Measurements from ENCODE around the gene SSPN.

The SSPN gene

DNA sequence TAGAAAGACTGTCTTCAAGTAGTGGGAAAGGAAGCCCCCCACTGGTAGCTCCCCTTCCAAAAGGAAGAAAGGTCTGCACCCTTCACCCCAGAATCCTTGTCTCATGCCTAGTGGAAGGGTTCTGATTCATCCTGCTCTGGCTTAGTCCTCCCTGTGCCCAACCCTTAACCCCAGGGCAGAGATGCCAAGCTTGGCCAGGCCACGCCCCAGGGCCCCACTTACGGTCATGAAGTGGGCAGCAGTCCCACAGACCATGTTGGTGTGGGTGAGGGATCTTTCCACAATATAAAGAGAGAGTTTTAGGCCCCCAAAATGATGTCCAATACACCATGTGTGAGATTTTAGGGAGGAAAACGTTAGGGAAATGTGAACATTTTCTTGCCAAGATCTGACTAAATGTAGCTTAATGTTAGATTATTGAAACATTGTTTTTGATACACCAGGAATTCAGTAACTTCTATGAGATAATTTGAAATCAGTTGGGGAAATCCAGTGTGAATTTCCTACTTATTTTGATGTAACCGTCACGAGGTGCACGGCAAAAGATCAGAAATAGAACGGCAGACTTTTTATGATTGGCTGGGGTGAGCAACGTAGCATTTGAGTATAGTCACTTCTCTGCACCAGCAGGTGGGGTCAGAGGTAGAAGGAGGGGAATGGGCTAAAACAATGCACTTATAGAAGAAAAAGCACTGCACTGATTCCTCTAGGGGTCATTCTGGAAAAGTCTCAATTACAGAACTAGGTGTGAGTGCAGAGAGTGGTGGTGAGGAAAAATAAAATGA is 8.2 kb upstream of the SSPN start:
- no peak for DNase-seq

DNA sequence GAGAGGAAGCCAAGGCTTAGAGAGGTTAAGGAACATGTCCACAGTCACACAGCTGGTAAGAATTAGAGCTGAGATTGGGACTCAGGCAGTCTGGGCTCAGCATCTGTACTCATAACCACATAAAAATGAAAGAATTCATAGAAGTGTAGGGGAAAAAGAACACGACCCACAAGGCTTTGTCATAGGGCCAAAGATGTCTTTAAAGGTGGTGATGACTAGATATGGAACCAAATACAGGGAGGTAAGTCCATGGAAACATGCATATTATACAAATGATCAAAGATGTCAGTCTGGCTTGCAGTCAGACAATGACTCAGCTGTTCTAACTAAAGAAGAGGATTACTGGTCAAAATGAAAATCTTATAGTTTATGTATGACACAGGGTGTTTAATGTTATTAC is 7.2 kb upstream of the SSPN start:
- DNase-seq = no peak

DNA sequence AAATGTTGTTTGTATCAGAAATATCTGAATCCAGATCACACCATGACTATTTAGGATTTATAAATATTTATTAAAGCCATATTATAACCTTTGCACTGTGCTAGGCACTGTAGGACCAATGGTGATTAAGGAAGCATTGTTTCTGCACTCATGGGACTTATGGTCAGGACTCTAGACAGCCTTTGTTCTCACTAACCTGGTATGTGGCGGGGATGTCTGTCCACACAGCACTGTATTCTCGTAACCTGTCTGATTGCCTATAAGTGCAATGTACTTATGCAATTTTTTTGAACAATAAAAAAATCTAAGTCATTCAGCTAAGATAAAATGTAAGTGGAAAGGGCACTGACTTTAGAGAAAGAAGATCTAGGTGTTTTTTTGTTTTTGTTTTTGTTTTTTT is 6.7 kb upstream of the SSPN start:
- DNase-seq = no peak

DNA sequence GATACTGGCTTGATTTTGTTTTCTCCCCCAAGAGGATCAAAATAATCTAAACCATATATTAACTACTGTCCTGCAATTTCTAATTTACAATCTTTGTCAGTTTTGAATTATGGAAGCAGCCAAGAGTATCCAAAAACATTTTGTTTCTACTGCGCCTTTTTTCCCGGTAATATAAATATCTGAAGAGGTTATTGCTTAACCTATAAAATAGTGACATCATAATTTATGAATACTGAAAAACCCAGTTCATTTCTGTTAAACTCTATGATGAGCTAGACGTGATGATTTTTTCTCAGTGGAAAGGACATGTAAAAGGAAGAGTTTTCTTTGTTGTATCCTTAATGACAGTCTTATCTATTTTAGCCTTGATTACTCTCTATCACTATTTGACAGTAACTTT is 3.2 kb upstream of the SSPN start:
- no peak for DNase-seq

DNA sequence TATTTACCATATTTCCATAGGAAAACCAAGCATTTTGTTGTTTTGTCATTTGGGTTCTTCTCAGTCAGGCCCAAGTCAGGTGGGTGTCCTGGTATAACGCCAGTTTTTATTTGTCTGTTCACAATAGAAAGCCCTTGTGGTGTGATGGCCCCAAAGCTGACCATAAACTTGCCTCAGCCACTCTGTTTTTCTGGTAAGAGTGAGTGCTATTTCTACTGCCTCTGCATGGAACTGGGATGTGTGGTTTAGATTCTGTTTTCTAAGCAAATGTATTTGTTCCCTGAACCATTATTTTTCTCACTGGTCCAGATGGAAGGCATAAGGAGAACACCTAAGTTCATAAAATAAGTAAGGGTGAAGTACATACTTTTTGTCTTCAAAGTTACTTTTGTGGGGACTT is 1.8 kb upstream of the SSPN start:
- no peak for DNase-seq

DNA sequence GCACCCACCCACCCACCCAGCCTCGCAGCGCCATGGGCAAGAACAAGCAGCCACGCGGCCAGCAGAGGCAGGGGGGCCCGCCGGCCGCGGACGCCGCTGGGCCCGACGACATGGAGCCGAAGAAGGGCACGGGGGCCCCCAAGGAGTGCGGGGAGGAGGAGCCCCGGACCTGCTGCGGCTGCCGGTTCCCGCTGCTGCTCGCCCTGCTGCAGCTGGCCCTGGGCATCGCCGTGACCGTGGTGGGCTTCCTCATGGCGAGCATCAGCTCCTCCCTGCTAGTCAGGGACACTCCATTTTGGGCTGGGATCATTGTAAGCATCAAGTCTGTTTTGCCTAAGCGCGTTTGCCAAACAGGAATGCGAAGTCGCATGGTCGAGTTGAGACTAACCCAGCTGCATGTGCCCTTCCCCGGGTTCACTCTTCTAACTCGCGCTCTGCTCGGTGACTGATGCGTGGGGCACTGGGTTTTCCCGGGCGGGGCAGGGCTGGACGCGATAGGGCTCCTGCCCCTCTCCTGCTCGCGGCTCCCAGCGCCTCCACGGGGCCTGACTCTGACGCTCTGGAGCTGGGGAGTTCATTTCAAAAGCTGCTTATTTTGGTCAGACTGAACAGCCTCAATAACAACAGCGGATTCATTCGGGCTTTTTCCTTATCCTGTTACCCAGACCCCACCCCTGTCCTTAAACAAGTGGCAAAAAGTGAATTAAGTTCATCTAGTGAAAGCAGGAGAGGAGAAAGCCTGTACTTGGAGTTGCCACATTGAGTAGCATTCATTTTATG is 458 bp downstream of the SSPN start:
- no peak for DNase-seq

DNA sequence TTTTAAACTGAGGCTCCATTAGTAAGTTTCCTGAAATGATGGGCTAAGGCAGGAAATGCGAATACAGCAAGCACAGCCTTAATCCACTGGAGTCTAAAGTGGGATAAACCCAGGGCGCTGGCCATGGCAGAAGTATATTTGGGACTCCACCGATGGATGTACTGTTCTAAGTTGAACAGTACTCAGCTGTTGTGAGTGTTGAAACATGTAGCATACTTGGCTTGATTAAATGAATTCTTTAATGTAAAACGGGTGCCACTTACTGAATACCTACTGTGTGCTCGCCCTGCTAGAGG is 996 bp downstream of the SSPN start:
- no peak for DNase-seq

DNA sequence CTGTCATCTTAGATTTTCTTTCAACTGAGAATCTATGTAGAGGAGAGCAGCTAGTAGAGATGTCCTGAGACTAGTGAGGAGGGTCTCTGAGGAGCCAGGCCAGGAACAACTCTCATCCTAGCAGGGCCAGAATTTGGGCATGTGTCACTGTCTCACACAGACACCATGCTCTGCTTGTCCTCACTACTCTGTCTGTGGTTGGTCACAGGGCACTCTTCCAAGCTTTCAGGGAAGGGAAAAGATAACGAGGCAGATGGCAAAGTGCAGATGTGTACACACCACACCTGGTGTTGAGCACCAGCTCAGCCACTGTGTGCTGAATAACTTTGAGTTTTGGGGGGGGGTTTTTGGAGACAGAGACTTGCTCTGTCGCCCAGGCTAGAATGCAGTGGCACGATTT is 2.5 kb downstream of the SSPN start:
- no peak for DNase-seq

DNA sequence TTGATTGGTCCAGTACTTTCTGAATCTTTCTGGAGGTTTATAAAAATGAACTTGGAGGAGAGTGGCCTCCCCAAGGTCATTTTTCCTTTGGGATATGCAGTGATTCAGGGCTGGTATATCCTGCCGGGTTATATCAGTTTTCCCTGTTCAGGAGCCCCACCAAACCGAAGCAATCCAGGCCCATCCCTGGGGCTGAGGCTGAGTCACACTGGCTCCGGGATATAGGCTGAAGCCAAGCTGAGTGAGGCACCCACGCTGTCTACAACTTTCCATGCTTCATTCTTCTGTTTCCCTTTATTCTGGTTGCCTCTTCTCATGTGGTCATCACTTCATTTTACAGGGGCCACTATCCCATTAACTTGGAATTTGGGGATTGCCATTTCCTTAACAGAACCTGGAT is 3.4 kb downstream of the SSPN start:
- no peak for DNase-seq

DNA sequence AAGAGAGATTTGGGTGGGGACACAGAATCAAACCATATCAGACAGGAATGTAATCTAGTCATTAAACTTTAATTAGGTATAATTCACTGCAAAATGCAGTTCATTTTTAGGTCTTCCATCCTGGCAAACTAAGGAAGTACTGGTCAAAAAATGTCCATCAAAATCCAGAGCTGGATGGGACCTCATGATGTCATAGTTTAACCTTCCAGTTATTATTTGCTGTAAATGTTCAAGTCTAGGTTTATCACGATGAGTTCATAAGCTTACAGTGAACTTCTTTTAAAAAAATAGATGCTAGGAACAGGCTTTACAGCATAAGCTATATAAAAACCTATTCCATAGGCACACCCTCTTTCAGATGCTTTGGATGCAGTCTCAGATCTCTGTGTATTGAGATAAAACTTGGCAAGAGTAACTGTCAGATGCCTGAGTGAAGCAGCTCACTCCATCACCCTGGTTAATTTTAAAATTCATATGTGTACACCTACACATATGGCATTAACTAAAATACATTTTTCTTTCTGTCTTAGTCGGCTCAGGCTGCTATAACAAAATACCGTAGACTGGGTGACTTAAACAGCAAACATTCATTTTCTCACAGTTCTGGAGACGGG is 7.9 kb downstream of the SSPN start:
- no peak for DNase-seq

DNA sequence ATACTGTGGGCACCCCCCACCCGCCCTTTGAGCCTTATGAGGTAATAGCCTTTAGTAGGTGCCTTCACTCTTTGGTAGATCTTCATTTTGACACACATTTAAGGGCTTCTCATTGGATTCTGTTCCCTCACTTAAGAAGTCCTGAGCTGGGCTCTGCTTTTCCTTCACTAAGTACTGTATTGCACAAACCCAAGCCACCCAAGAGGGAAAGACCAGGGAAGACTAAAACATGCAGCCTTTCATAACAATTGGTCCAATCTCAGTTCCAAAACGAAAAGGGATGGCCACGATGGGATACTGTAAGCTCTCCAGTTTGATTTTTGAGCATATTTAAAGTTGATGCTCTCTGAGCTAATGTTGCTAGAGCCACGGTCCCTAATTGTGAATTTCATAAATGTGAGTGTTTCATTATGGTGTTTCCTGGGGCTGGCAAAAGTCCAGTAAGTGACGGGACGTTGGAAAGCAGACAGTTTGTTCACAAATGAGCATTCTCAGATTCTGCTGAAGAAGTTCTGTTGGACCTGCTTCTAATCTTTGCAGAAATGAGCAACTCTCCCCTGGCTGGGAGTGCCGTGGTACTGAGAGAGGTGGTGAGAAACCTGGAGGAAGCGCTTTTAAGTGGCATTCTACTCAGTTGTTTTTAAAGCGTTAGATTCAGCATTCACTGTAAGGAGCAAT is 9.4 kb downstream of the SSPN start:
- DNase-seq = no peak

DNA sequence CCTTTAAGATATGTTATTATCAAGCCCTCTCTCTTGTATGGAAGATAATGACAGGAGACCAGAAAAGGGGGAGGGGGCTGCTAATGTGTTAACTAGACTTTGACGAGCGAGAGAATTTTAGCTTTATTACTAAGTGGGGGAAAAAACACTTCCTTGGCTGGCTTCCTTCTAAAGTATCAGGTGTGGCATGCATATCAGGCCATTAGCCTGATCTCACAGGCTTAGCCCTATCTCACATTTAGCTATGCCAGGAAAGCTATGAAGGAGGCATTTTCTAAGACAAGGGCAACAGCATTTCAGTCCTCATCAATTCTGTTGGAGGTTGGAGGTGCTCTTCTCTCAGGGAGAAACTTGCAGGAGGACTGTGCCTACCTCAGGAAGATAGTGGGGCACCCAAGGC is 9.9 kb downstream of the SSPN start:
- DNase-seq = no peak

DNA sequence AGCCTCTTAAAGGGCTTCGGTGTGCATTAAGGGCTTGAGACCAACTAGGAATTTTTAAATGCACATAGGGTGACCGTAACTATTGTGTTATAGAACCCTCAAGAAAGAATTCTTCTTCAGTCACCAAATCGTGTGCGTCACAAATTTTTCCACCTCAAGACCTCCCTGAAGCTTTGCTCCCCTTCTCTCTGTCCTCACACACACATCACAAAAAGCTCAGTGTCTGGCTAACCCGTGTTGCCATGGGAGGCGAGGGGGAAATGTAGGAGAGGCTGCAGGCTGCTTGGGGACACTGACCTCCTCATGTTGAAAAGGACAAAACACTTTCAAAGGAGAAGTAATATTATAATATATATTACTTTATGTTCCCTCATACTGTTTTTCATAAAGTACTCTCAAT is 10.6 kb downstream of the SSPN start:
- DNase-seq = no peak

DNA sequence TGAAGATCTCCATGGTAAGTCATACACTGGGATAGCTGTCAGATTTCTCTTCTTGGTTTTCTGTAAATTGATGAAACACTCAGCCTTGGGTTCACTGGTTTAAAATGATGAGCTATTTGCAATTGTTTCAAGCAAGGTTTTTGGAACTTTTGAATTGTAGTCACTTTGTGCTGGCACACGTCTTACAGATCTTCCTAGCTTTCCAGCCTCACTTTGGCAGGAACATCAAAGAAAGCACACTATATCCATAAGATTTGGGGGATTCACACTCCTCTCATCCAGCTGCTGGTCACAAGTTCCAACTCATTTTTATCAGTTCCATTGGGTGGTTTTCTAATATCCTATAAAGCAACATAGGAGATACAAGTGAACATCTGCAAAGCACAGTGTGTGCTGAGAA is 16.0 kb downstream of the SSPN start:
- DNase-seq = no peak

DNA sequence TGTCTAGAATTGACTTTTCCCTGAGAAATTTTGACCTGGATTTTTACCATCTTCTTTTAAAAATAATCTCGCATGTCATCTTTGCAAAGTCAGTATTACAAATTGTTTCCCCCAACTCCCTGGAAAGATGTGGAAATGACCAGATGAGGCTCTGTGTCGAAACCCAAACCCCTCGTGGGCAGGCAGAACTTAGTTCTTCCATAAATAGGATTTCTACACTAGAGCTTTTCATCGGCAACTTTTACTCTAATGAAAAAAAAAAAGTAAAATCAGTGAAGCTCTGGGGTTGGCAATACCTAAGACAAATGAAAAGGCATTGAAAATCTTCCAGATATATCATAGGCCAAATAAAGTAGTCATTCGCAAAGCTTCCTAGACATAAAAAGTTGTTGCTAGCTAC is 17.0 kb downstream of the SSPN start:
- no peak for DNase-seq

DNA sequence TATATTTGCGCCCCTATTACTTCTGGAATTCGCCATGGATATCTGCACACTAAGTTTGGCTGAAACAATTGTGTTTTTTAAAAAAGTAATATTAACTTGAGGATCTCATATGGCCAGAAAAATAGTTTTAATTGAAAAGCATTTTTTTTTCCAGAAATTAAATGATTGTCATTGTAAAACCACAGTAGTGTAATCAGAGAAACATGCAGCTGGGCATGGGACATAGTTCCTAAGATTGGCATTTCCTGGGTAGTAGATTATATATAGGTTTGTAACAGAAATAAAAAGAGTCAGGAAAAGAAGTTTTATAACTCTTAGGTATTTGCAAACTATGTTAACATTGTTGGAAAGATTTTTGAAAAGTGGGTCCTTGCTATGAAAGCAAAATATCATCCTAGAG is 17.6 kb downstream of the SSPN start:
- DNase-seq = no peak

DNA sequence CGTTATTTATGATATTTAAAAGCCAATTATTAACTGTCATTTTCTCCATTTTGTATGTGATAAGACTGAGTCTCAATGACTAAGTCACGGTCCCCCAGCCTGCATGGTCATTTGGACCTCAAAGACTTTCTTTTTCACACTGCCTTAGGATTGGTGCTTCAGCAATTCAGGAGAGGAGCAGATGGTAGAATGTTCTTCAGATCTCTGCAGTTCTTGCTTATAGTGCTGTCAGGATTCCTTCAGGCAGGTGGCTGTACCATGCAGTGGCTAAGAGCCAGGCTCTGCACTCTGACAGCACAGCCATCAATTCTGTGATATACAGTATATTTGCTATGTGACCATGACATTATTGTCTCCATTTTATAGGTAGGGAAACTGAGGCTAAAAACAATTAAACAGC is 18.7 kb downstream of the SSPN start:
- no peak for DNase-seq

DNA sequence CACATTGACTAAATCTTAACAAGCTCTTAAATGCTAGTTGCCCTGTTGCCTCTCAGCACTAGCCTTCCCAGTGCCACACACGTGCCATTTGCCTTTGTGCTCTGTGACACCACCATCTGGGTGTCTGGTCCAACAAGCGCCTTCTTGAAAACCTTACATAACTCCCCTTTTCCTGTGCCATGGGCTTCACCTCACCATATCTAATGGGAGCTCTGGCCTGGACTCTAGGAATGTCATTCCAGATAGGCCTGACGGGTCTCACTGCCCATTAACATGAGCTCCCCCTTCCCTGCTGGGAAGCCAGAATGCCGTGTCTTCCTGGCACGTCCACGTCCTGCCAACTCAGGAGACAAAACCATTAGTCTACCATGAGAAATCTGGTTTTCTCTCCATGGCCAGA is 24.4 kb downstream of the SSPN start:
- DNase-seq = no peak

DNA sequence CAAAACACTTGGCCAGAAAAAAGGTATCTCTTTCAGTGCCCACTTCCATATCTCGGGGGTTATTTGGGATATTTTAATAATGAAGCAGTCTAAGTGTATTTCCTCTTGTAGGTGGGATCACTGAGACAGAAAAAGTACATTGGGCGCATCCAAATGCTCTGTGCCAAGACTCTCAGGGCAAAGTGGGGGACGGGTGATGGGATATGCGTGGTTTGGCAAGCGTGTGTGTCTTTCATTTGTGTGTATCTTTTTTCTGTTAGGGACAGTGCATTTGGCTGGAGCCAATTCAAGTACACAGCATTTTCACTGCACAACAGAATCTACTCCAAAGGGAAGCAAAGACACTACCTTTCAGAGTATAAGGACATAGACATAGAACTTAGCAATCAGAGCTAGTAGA is 29.3 kb downstream of the SSPN start:
- no peak for DNase-seq

DNA sequence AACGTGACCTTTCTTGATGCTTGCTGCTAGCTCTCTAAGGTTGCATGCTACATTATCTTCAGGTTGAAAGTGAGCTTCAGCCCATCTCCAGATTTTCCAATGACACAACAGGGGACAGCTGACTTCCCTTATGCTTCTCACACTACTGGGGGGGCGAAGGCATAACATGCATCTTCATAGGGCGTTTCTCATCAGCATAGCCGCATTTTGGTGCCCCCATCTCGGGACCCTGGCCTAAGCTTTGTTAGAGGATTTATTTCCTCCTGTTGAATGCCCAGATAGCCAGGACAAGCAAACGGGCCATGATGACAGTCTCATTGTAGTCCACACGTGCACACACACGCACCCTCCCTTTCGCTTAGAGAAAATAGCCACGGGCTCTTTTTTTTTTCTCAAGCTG is 30.7 kb downstream of the SSPN start:
- DNase-seq = no peak

DNA sequence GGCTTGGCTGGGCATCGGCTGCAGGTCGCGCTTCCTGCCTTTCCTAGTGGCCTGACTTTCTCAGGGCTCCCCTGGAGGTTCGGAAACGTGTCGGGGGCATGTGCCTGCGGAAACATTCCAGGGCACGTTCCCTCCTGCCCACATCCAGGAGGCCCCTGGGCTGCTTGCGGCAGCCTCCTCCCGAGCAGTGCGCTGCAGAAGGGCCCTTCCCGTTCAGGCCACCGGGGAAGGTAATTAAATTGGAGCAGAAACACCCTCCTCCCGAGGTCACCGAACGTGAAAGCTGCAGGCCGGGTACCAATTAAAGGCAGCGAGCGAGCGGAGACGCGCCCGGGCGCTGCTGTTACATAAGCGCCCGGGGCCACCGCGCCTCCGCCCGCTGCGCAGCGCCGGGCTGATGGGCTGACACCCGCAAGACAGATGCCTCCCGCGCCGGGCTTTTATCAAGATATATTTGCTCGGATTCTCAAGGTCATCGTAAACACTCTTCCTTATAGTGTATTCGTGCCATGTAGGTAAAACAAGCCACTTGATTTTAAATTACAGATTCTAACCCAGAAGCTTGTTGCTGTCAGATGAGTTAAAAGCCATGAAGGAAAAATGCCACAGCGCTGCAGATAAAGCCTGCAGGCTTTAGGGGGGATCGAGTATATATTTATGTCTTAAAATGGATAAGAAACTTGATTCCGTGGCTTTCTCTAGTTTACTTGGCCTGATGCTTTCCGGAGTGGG is 31.4 kb downstream of the SSPN start:
- no peak for DNase-seq

DNA sequence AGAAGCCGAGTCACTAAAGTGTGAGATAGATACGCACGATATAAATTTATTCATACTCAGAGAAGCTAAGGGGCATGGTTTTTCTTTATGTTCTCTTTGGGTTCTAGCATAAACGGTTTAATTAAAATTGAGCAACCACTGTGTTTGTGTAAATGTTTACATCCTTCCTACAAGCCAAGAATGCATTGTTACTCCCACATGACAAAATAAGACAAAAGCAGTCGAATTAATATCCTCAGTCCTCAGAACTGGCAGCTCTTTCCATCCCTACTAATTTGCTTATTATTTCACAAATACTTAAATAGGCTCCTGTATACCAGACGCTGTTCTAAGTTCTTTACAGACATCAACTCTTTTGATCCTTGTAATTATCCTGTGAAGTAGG is 32.0 kb downstream of the SSPN start:
- DNase-seq = no peak

DNA sequence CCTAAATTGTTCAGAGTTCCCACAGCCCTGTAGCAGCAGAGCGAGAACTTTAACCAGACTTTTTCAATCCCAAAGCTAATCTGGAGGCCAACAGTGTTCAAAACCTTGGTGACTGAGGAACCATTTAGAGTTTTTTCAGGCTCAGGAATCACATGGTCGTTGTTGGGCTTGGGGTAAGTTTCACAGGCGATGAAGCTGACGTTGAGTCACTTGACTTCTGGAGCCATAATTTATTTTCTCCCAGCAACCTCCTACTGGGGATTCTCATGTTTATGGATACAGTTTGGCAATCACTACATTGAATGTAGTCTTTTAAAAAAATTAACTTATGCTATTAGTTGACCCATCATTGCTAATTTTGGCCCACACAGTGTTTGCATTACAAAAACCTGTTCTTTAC is 34.5 kb downstream of the SSPN start:
- no peak for DNase-seq

Measured in NCI-H2227 treated with DMSO at 0.1 percent for 48 hours (cell line).